MCF 10A (cell line): ENCODE data around the gene GAS6. TPM values are rescaled to one million over a fixed set of nuclear protein-coding genes. Genes with fewer than 3 reads are reported as not detected.

Source experiments
- BruUV-seq: library from RNA; stranded (reverse); fragments of 400-500 nt; replicated peaks from 2 replicates; lab custom pipeline; 2021; lab: Mats Ljungman, UMichigan
- CTCF ChIA-PET: fragments of 300-600 bp; sonication (Branson Sonifier 250); formaldehyde crosslinking; extraction: SDS; loops from one replicate; lab custom pipeline; 2021; ENCODE audit warnings: antibody characterized with exemption, inconsistent platforms; lab: Yijun Ruan, JAX
- POLR2A ChIA-PET: fragments of 300-600, 350-650 bp; sonication (Branson Sonifier 250); formaldehyde crosslinking; extraction: SDS; loops from one replicate; lab custom pipeline; 2020; ENCODE audit warnings: antibody characterized with exemption, inconsistent platforms; lab: Yijun Ruan, JAX
- DNase-seq: peaks from one replicate; pipeline ENCODE4 v3.0.0-alpha.2; 2018; ENCODE audit not compliant: unreplicated experiment
- H3K27ac Mint-ChIP-seq: one replicate; pipeline ENCODE4 v1.8.0; 2022; ENCODE audit warnings: mild to moderate bottlenecking, low read depth, mixed read lengths; ENCODE audit not compliant: unreplicated experiment
- H3K27me3 Mint-ChIP-seq: one replicate; pipeline ENCODE4 v1.8.0; 2022; ENCODE audit warnings: mixed read lengths; ENCODE audit not compliant: insufficient read depth, unreplicated experiment
- H3K36me3 Mint-ChIP-seq: one replicate; pipeline ENCODE4 v1.8.0; 2022; ENCODE audit warnings: mild to moderate bottlenecking, moderate library complexity, mixed read lengths; ENCODE audit not compliant: insufficient read depth, unreplicated experiment
- H3K4me1 Mint-ChIP-seq: one replicate; pipeline ENCODE4 v1.8.0; 2022; ENCODE audit warnings: mixed read lengths; ENCODE audit not compliant: insufficient read depth, unreplicated experiment
- H3K4me3 Mint-ChIP-seq: one replicate; pipeline ENCODE4 v1.8.0; 2022; ENCODE audit warnings: mild to moderate bottlenecking, moderate library complexity, mixed read lengths; ENCODE audit not compliant: unreplicated experiment
- H3K9me3 Mint-ChIP-seq: one replicate; pipeline ENCODE4 v1.8.0; 2022; ENCODE audit warnings: mixed read lengths; ENCODE audit not compliant: unreplicated experiment
- CTCF ChIP-seq: fragments of 200-600 bp; IDR thresholded peaks from one replicate; pipeline ENCODE4 v1.8.0; 2022; ENCODE audit warnings: antibody characterized with exemption, mild to moderate bottlenecking; ENCODE audit not compliant: unreplicated experiment
- intact Hi-C: fragments of 100-400 bp; cut with micrococcal nuclease; formaldehyde crosslinking; loops from 2 replicates; pipeline ENCODE4 v1.14.1; 2022
- total RNA-seq: library from RNA; stranded (reverse); gene quantifications from 2 replicates; pipeline ENCODE4 v1.2.3, GENCODE V29; 2022

Gene GAS6
- total RNA-seq, 1 experiment from 2014 or later: 92.3 TPM

GRCh38 chr13:113901642-113902041 is 37.8 kb upstream of the GAS6 start:
- peaks cover 16% of the 10 kb centered on the region for H3K4me1 Mint-ChIP-seq
- POLR2A ChIA-PET: no interaction called here
- no peaks in the 10 kb centered on the region for H3K27me3 Mint-ChIP-seq
- H3K4me3 Mint-ChIP-seq: no peak overlapping the region
- intact Hi-C loops: no loop called here
- BruUV-seq: no TSS peak
- H3K9me3 Mint-ChIP-seq: no peaks in the 10 kb centered on the region
- no peak overlapping the region for H3K27ac Mint-ChIP-seq
- CTCF ChIA-PET: no interaction called here
- no peak for TF ChIP-seq CTCF
- H3K36me3 Mint-ChIP-seq: no peaks in the 10 kb centered on the region
- DNase-seq: no peak

GRCh38 chr13:113901231-113901630 is 37.4 kb upstream of the GAS6 start:
- BruUV-seq: no TSS peak
- H3K4me3 Mint-ChIP-seq: no peak overlapping the region
- H3K4me1 Mint-ChIP-seq: peaks cover 20% of the 10 kb centered on the region
- no peaks in the 10 kb centered on the region for H3K9me3 Mint-ChIP-seq
- H3K27me3 Mint-ChIP-seq: no peaks in the 10 kb centered on the region
- intact Hi-C loops: no loop called here
- no peak for DNase-seq
- CTCF ChIA-PET: no interaction called here
- no peaks in the 10 kb centered on the region for H3K36me3 Mint-ChIP-seq
- no peak for TF ChIP-seq CTCF
- no peak overlapping the region for H3K27ac Mint-ChIP-seq
- POLR2A ChIA-PET: no interaction called here

- intact Hi-C loops: no loop called here
- ChIA-PET POLR2A (no interaction called here), CTCF (no interaction called here)
- TF ChIP-seq CTCF: no peak
- DNase-seq: no peak
- BruUV-seq: no TSS peak
- no peaks in the 10 kb centered on the region for H3K27me3 Mint-ChIP-seq
- H3K9me3 Mint-ChIP-seq: peaks cover under 1% of the 10 kb centered on the region
- H3K4me3 Mint-ChIP-seq: no peak overlapping the region
- H3K36me3 Mint-ChIP-seq: no peaks in the 10 kb centered on the region
- H3K4me1 Mint-ChIP-seq: peaks cover 20% of the 10 kb centered on the region
- no peak overlapping the region for H3K27ac Mint-ChIP-seq
Measured at GRCh38 chr13:113900646-113901045, 36.8 kb upstream of the GAS6 start.

- Mint-ChIP-seq H3K27me3 (no peaks in the 10 kb centered on the region), H3K27ac (no peak overlapping the region), H3K4me1 (peaks cover 20% of the 10 kb centered on the region), H3K36me3 (no peaks in the 10 kb centered on the region), H3K9me3 (peaks cover 13% of the 10 kb centered on the region), H3K4me3 (no peak overlapping the region)
- DNase-seq: no peak
- no TSS peak for BruUV-seq
- intact Hi-C loops: no loop called here
- no peak for TF ChIP-seq CTCF
- ChIA-PET CTCF (no interaction called here), POLR2A (no interaction called here)
Measured at GRCh38 chr13:113898391-113898790, 34.5 kb upstream of the GAS6 start.
